H1 (cell line): ENCODE measurements around the gene EFCAB13.

Experiments
- BCL11A ChIP-seq, 2 experiments: IDR thresholded peaks; one replicate each; pipeline ENCODE4 v1.6.1; 2011; ENCODE audit warnings: low read depth in 2 of 2, low read length in 2 of 2, mild to moderate bottlenecking in 2 of 2
- GABPA ChIP-seq: IDR thresholded peaks from 2 replicates; pipeline ENCODE4 v1.6.1; 2011; ENCODE audit warnings: mild to moderate bottlenecking, low read length, moderate library complexity, borderline replicate concordance; ENCODE audit not compliant: insufficient read depth
- NANOG ChIP-seq: IDR thresholded peaks from 2 replicates; pipeline ENCODE4 v1.6.1; 2011; ENCODE audit warnings: low read length, low read depth, mild to moderate bottlenecking, inconsistent platforms; ENCODE audit not compliant: insufficient read depth, poor library complexity, severe bottlenecking
- RAD21 ChIP-seq, 2 experiments: IDR thresholded peaks in 1 of 2; conservative IDR thresholded peaks in 1 of 2; 2 replicates each; pipeline ENCODE4 v1.6.1; 2011; ENCODE audit warnings: low read depth in 2 of 2, low read length in 2 of 2, improper control_type of control experiment in 1 of 2, inconsistent platforms in 1 of 2, mild to moderate bottlenecking in 1 of 2, moderate library complexity in 1 of 2
- TAF1 ChIP-seq: IDR thresholded peaks from 2 replicates; pipeline ENCODE4 v1.6.1; 2011; ENCODE audit warnings: mild to moderate bottlenecking, low read depth, low read length
- TF ChIP-seq, protein P1 (sequence below), 3 experiments: IDR thresholded peaks; 1 replicate in 2 of 3; 2 replicates in 1 of 3; pipeline versions ENCODE4 v1.5.1 to v1.6.1; 2011; ENCODE audit warnings: low read length in 3 of 3, mild to moderate bottlenecking in 3 of 3, inconsistent platforms in 2 of 3, low read depth in 1 of 3, moderate library complexity in 1 of 3; ENCODE audit not compliant: insufficient read depth in 1 of 3; ENCODE audit errors: control extremely low read depth in 1 of 3

GRCh38 chr17:47287068-47287467 is 36.7 kb upstream of the EFCAB13 start:
- no peak for TF ChIP-seq RAD21 (IDR thresholded peaks at IDR 0.05 in 1 of 2, conservative IDR thresholded peaks at IDR 0.05 in 1 of 2; ENCODE audit: low read depth in 2 of 2, low read length in 2 of 2)
- TF ChIP-seq BCL11A (IDR thresholded peaks at IDR 0.05; ENCODE audit: low read depth in 2 of 2, low read length in 2 of 2), result no peak
- TF ChIP-seq NANOG, result no peak
- TF ChIP-seq, protein P1, sequence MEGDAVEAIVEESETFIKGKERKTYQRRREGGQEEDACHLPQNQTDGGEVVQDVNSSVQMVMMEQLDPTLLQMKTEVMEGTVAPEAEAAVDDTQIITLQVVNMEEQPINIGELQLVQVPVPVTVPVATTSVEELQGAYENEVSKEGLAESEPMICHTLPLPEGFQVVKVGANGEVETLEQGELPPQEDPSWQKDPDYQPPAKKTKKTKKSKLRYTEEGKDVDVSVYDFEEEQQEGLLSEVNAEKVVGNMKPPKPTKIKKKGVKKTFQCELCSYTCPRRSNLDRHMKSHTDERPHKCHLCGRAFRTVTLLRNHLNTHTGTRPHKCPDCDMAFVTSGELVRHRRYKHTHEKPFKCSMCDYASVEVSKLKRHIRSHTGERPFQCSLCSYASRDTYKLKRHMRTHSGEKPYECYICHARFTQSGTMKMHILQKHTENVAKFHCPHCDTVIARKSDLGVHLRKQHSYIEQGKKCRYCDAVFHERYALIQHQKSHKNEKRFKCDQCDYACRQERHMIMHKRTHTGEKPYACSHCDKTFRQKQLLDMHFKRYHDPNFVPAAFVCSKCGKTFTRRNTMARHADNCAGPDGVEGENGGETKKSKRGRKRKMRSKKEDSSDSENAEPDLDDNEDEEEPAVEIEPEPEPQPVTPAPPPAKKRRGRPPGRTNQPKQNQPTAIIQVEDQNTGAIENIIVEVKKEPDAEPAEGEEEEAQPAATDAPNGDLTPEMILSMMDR (IDR thresholded peaks at IDR 0.05; ENCODE audit: control extremely low read depth in 1 of 3, insufficient read depth in 1 of 3, low read depth in 1 of 3, low read length in 3 of 3), result no peak
- no peak for TF ChIP-seq GABPA
- no peak for TF ChIP-seq TAF1
